CD4-positive, alpha-beta T cell treated with Interleukin-4 for 1 hour (primary cell): ENCODE data around the gene DUS3L.
A peak's percentile ranks its signal among the peaks of the same experiment; 100 is the strongest.

ENCODE experiments used
- DNase-seq, 2 donors: peaks; one replicate each; pipeline ENCODE4 v3.0.0-alpha.2; 2020 to 2022

DUS3L gene

GRCh38 chr19:5790559-5791520, at the start of gene DUS3L:
Gene DUS3L, minus strand, starts transcription at chr19:5791163. Its CDS starts 22 bp downstream, at chr19:5791141.
- DNase-seq, result peak; percentile 97 to 98

- DNase-seq, result no peak
Observed at GRCh38 chr19:5839065-5840017, 48.4 kb upstream of the DUS3L start, which contains the start of gene FUT6. Gene FUT6, minus strand, starts transcription at chr19:5839702. Its CDS starts 7,135 bp downstream, at chr19:5832567.

- DNase-seq, result no peak
Observed at GRCh38 chr19:5838353-5839064, 47.5 kb upstream of the DUS3L start.

- DNase-seq, result no peak
Observed at GRCh38 chr19:5837761-5838352, 46.9 kb upstream of the DUS3L start.

GRCh38 chr19:5832527-5833216, 41.7 kb upstream of the DUS3L start:
- no peak for DNase-seq

- DNase-seq, result no peak
Observed at GRCh38 chr19:5832061-5832460, 41.1 kb upstream of the DUS3L start.

GRCh38 chr19:5831159-5831558, 40.2 kb upstream of the DUS3L start:
- DNase-seq, result no peak

GRCh38 chr19:5829567-5830310, 38.8 kb upstream of the DUS3L start:
- DNase-seq, result no peak

GRCh38 chr19:5828661-5829566, 38.0 kb upstream of the DUS3L start:
- peak in 1 of 2 donors; percentile 13 for DNase-seq

GRCh38 chr19:5827891-5828660, 37.1 kb upstream of the DUS3L start:
- peak; percentile 93 to 94 for DNase-seq

GRCh38 chr19:5827342-5827890, 36.5 kb upstream of the DUS3L start:
- DNase-seq, result no peak

- DNase-seq, result peak; percentile 25 to 29
Observed at GRCh38 chr19:5826531-5827341, 35.8 kb upstream of the DUS3L start.

- no peak for DNase-seq
Observed at GRCh38 chr19:5825178-5825577, 34.2 kb upstream of the DUS3L start.

- no peak for DNase-seq
Observed at GRCh38 chr19:5824751-5825150, 33.8 kb upstream of the DUS3L start.

GRCh38 chr19:5823579-5824281, 32.8 kb upstream of the DUS3L start:
- DNase-seq, result no peak

- DNase-seq, result no peak
Observed at GRCh38 chr19:5822181-5822844, 31.4 kb upstream of the DUS3L start.
